PC-9 (cell line): ENCODE data around the gene MSRB2.

Experiments used
- CTCF ChIP-seq: fragments of 200-600 bp; sonication (generic); conservative IDR thresholded peaks from 2 replicates; pipeline ENCODE4 v1.6.1; 2017; ENCODE audit warnings: mixed run types, antibody characterized with exemption, mild to moderate bottlenecking, moderate library complexity
- EZH2 ChIP-seq: fragments of 200-600 bp; sonication (generic); IDR thresholded peaks from 2 replicates; pipeline ENCODE4 v1.8.0; 2017; ENCODE audit warnings: antibody characterized with exemption, low read depth

GRCh38 chr10:23078114-23078513 lies 17.3 kb upstream of the MSRB2 start:
- no peak for TF ChIP-seq CTCF
- no peak for TF ChIP-seq EZH2
